Activated CD4-positive, alpha-beta T cell treated with anti-CD3 and anti-CD28 coated beads for 1 hour (primary cell): ENCODE data around the gene SLC22A31.
A peak's percentile ranks its signal among the peaks of the same experiment; 100 is the strongest.

Experiments used
- DNase-seq: peaks from one replicate; pipeline ENCODE4 v3.0.0-alpha.2; 2020

SLC22A31 gene

DNA sequence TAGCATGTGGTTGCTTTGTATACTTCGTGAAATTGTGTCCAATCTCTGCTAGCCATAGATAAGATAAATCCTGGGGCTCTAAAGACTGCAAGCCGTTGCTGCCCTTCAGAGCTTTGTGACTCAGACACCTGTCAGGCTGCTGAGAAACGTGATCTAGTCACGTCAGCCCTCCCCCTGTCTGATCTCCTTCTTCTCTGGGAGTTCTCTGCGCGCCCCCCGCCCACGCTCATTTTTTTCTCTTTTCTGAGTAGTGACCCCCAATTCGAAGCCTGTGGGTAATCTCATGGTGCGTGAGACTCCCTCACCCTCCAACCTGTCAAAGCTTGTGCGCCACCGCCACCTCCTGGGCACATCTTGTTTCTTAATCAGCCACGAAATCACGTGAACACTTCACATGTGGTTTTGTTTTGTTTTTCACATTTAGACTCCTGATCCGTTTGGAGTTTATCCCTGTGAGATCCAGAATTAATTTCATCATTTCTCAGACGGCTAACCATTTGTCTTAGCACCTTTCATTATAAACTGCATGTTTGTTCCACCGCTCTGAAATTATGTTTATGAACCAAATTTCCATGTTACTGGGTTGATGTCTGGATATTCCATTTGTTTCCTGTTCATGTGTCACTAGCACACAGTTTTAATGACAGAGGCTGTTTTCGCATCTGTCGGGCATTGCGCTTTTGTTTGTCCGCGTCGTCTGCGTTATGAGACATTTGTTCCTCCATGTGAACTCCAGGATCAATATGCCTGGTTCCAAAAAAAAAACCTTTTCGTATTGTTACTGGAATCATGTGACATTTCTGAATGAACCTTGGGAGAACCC, 16.2 kb upstream of the SLC22A31 start:
- DNase-seq = peak; percentile 73

DNA sequence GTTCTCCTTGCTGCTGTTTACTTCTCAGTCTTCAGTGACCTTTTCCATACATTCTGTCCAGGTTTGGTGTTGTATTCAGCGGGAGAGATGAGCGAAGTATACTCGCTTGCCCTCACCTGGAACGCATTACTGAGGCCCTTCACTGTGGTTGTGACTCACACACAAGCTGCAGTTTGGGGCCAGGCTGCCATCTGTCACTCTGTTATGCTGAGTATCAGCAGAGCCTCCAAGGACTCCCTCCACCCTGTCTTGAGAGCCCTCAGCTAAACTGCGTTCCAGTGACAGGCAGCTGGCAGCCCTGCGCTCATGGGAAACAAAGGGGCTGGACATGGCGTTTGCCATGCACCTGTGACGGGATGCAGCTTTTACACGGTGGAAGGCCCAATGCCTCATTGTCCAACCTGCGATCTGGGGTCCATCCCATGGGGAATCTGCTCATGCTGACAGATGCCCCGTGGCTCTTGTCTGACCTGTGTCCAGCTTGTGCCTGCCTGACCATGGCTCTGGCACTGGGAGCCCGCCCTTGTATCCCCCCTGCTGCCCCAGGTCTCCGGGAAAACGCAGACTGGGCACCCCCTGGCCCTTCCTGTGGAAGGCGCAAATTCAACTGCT, 10.7 kb upstream of the SLC22A31 start:
- DNase-seq = no peak

DNA sequence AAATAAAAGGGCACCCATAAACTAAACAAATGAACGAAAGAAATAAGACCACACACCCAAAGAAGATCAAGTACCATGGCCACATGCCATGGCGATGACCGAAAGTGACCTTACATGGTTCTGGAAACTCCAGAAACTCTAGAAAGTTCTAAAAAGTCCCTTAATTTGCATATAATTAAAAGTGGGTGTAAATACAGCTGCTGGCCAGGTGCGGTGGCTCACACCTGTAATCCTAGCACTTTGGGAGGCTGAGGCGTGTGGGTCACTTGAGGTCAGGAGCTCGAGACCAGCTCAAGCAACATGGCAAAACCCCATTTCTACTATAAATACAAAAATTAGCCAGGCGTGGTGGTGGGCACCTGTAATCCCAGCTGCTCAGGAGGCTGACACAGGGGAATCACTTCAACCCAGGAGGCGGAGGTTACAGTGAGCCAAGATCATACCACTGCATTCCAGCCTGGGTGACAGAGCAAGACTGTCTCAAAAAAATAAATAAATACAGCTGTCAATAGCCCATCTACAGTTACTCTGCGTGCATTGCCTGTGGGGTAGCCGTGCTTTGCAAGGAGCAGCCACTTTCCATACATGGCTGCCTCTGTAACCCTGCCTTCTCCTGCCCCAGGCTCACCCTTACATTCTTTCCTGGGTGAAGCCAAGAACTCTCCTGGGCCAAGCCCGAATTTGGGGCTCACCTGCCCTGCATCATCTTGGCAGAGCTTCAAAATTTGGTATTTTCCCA, 10.0 kb upstream of the SLC22A31 start:
- no peak for DNase-seq

DNA sequence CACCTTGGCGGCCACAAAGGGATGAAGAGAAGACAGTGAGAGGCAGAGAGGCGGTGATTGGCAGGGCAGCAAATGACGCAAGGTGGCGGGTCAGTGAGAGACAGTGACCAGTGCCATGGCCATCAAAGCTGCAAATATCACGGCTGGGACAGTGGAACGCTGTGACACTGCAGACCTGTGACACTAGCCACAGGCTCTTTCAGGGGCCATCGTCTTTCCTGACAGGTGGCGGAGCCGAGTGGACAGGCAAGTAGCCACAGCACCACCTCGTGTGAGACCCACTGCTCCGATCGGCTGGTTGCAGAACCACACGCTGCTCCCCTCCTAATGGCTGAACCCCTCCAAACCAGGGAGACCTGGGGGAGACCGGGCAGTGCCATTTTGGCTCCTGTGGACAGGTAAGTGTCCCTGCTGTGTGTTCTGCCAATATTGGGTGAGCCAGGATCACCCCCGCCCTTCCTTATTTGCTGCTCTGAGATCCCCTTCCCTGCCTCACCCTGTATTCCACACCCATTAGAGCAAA, 9.2 kb upstream of the SLC22A31 start:
- no peak for DNase-seq

DNA sequence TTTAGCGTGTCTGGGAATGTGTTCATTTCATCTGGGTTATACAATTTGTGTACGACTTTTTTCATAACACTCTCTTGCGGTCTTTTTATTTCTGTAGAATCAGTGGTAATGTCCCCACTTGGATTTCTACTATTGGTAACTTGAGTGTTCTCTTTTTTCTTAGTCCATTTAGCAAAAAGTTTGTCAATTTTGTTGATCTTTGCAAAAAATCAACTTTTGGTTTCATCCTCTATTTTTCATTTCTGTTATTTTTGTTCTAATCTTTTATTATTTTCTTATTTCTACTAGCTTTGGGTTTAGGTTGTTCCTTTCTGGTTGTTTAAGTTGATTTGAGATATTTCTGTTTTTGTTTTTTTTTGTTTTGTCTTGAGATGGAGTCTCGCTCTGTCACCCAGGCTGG, 7.7 kb upstream of the SLC22A31 start:
- DNase-seq = no peak

DNA sequence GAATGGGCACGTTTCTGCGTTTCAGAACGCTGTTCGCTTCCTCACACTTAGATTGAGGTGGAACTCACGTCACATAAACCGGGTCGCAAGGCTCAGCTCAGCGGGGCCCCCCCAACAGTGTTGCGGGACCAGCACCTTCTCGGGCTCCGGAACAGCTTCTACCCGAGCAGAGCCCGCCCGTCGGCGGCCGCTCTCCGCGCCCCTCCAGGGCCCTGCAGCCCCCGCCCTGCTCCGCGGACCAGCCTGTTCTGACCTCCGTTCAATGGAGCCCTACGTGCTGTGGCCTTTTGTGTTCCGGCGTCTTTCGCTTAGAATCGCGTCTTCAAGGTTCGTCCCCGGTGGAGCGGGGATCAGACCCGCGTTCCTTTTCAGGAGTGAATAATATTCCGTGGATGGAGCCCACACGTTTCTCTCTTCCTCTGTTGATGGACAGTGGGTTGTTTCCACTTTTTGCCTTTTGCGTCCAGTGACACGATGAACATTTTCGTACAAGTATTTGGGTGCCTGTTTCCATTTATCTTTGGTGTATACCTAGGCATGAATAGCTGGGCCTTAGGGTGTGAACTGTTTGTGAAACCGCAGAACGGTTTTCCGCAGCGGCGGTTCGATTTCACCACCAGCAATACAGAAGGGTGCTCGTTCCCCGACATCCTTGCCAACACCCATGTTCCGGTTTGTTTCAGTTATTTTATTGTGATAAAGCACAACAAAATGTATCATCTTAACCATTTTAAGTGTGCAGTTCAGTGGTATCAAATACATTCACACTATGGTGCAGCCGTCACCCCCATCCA, 2.3 kb upstream of the SLC22A31 start:
- DNase-seq = no peak

DNA sequence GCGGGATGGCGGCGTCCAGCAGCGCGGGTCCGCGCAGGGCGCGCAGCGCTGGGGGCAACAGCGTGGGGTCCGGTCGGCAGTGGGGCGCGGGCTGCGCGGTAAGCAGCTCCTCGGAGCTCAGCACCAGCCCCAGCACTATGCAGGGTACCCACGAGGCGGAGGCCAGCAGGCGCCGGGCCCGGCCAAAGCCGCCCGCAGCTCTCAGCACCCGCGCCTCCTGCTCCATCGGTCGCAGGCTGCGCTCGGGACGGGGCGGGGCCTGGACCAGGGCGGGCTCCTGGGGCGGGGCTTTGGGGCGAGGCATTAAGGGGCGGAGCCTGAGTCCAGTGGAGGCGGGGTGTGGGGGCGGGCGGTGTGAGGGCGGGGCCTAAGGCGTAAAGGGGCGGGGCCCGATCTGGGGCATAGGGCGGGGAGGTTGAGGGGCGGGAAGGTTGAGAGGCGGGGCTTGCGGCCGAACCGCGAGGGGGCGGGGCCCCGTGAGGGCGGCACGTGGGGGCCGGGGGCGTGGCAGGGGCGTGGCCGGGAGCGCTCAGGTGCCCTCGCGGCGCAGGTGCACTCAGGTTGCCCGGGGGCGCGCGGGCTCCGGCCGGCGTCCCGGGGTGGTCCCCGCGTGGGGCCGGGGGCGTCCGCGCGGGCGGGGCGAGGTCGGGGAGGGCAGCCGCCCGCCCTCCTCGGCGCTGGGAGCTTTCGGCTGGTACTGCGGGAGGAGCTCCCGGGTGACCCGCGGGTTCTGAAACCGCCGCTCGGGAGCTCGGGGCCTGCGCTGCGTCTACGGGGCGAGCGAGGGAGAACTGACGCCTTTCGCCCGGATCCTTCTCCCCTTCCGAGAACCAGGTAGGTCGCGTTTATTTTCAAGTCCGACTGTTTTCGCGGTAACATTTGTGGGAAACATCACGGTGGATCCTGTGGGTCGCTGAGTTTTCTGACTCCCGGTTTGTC, 1.4 kb upstream of the SLC22A31 start:
- DNase-seq = peak; percentile 66

DNA sequence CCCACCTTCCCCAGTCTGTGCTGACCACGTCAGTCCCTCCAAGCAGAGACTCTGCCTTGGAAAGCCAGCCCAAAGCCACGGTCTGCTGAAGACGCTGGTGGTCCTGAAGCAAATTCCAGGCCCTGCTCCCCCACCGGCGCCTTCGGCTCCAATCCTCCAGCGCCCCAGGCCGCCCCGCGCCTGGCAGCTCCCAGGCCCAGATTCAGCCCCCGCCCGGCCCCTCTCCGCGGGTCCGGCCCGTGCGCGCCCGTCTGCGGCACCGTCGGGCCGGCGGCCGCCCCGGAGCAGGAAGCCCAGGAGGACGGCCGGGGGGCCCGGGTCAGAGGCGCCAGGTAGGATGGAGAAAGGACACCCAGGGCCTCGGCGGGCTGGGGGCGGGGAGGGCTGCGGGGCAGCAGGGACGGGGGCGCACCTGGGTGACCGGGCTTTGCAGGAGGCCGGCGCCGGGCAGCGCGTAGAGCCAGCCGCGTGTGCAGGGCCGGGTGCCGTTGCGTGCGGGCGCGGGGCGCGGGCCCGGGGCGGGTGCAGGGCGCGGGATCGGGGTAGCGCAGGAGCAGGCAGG, 594 bp upstream of the SLC22A31 start:
- DNase-seq = no peak

DNA sequence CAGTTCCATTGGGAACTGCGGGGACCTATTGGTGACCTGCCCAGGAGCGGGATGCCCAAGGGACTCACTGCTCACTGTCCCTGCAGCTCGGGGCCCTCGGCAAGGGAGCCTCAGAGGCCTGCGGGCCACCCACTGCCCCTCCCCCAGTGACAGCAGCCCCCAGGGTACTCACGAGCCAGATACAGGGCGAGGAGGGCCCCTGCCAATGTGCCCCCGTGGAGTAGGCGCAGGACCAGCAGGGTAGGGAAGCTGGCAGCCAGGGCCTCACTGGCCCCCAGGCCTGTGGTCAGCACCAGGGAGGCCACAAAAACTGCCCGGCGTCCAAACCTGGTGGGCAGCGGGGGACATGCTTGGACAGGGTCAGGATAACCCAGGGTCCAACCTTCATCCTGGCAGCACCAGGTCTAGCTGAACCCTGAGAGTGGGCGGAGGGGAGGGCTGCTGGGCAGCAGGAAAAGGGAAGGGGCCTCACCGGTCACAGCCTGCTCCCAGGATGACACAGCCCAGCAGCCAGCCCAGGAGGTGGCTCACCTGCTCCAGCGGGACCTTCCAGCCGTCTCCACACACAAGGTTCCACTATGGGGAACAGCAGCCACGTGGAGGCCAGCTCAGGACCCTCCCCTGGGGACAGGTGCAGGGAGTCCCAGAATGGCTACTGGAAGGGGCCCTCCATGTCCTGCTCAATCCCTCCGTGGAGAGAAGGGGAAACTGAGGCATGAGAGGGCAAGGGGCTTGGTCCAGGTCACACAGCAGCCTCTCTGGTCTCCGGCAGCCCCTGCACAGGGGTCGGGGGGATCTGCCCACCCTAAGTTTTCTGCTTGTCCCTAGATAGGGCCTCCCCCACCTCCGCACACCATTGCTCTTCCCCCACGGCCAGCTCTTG, 855 bp downstream of the SLC22A31 start:
- DNase-seq = no peak

DNA sequence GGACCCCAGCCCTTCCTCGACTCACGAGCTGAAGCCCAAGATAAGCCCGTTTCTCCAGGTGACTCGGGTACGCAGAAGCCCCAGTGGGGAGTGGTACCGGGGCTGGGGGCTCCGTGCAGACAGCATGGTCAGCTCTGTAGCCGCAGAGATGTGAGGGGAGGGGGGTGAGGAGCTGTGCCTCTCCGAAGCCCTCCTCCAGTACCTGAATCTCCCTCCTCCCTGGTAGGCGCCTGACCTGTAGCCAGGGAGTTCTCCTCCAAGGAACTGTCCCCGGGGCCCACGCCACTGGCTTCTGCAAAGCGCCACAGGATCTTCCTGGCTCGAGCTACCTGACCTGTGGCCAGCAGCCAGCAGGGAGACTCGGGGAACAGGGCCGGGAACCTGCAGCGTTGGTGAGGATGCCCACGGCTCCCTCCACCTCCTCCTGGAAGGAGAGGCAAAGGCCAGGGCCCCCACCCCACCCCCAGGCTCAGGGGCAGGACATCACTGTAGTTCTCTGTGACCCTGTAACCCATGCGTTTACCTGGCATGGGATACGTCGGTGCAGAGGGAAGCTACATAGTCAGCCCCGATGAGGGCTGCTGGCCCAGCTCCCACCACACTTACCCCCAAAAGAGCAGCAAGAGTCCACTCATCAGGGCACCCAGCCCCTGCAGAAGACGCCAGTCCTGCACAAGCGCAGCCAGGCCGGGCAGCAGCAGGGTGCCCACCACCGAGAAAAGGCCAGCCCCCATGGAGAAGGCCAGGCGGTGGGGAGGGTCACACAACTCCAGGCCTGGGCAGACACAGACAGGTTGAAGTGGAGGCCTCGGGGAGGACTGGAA, 1.7 kb downstream of the SLC22A31 start:
- no peak for DNase-seq

DNA sequence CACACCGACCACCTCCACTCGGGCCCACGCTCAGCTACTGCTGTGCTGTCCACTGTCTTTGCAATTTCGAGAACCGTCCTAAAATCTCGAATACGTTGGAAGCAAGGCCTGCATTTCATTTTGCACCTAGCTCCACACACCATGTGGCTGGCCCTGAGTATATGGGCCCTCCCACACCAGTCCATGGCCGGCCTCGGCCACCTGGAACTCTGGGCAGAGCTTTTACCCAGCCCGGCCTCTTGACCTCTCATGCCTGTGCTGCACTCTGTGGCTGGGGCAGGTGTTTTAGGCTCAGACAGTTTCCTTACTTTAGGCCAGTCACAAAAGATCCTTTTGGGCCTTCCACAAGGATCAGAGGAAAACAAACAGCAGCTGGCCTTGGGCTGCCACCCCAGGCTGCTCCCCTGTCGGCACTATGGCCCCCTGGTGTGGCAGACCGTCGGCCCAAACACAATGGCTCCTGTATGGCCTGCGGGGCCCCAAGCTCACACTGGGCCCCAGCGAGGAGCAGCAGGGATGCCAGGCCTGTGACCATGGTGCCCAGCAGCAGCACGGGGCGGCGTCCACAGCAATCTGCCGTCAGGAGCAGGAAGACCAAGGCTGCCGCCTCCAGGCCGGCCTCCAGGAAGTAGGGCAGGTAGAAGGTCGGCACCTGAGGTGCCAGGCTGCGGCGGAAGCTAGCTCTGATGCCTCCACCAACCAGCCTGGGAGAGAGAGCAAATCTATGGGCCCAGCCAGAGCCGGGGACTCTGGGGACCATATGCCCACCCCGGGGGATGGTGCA, 2.5 kb downstream of the SLC22A31 start:
- no peak for DNase-seq

DNA sequence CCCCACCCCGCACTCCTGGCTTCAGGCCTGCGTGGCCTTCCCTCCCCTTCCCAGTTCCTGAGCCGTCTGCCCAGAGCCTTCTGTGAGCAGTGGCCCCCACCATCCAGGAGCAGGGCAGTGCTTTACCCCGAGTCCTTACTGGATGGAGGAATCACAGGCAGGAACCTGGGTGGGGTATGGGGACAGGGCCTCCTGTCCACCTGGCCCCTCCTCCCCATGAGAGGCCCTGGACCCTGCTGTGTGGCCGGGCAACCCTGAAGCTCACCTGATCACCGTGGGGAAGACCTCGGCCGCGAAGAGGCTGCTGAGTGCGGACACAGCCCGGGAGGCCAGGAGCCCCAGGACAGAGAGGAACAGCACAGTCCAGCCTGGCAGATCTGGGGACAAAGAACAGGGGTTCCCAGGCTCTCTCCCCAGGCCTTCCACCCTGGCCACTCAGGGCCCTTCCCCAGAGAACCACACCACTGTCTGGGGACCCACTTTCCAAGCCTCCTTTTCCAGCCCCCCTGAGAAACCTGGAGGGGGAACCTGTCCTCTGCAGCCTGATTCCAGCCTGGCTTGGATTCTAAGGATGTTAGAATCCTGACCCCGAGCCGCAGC, 3.2 kb downstream of the SLC22A31 start:
- DNase-seq = no peak

DNA sequence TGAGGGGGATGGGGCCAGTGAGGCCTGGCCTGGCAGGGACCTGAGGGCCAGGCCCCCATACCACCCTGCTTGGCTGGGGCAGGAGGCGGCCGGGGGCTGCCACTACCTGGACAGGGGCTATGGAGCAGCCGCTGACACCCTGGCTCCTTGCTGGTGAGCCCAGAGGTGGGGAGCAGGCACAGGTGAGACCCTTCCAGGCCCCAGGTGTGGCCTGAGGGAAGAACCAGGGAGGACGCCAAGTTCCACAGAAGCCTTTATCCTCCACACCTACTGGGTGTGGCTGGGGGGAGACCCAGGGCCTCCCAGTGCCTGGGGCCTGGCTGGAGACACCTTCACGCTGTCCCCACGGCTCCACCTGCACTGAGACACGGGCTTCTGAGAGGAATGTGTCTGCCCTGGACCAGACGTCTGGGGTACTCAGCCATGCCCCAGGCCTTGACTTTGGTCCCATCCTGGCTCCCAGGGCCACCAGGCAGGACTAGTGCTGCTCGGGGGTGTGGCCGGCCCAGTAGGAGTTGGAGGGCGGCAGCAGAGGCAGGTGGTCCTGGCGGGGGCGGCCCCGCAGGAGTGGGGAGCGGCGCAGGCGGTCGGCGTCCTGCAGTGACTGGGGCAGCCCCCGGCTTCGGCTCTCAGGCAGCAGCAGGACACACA, 4.7 kb downstream of the SLC22A31 start:
- no peak for DNase-seq

DNA sequence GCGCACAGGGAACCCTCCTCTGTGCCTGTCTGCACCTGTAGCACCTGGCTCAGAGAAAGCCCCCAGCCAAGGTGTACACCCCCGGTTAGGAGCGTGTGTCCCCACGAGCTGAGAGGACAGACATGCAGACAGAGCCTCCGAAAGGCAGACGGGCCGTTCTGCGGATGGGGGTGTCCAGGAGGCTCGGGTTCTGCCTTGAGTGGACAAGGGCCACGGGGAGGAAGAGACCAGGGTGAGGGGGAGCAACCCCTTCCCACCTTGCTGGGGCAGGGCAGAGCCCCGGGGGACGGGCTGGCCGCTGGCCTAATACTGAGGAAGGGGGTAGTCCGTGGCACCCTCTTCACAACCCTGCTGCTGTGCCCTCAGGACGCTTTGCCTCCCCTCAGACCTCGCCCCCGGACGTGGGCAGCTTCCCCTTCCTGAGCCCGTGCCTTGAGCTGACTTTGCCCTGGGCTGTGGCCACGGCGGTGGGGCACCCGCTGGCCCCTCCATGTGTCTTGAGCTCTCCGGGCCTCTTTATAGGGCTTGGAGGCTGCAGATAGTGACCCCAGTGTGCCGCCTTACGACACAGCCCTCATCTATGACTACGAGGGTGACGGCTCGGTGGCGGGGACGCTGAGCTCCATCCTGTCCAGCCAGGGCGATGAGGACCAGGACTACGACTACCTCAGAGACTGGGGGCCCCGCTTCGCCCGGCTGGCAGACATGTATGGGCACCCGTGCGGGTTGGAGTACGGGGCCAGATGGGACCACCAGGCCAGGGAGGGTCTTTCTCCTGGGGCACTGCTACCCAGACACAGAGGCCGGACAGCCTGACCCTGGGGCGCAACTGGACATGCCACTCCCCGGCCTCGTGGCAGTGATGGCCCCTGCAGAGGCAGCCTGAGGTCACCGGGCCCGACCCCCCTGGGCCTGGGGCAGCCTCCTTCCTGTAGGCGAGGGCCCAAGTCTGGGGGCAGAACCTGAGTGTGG, 5.7 kb downstream of the SLC22A31 start:
- no peak for DNase-seq

DNA sequence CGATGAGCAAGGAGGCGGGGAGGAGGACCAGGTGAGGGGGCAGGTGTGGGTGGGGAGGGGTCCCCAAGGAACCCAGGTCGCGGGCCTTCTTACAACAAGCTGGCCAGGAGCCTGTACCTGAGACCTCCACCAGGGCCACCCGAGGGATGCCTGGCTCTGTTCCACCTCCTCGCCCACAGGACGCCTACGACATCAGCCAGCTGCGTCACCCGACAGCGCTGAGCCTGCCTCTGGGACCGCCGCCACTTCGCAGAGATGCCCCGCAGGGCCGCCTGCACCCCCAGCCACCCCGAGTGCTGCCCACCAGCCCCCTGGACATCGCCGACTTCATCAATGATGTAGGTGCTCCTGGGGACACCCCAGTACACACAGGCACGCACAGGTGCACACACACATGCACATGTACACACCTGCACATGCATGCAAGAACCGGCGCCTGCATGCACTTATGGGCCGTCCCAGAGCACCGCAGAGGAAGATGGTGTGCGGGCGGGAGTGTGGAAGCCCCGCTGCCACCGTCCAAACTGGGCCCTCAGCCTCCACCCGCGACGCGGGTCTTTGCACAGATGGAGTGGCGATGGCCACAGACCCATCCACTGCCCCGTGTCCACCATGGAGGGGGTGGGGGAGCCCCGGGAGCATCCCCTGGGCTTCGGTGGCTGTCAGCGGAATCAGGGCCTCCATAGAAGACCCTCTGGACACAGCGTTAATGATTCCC, 6.6 kb downstream of the SLC22A31 start:
- no peak for DNase-seq
